Measurements from ENCODE around the gene SEC31A.
"Not testable (repeated sequence)": the region's sequence is repeated elsewhere in the genome, so short reads cannot be mapped to it uniquely, and the experiment has no call there.

The SEC31A gene

DNA sequence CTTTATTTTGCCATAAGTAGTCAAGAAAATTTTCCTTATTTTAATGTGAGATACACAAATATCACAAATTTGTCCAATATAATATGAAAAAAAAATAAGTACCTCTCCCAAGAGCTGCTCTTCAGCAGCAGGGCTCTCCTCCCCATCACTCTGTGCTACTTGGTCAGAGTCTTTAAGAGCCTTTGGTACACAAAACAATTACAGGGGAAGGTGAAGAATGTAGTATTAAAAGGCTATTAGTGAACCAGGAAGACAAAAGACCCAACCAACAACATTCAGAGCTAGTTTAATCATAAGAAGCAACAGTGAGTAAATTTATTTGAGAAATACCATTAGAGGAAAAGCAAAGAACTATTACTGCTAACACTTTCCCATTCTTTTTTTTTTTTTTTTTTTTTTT is 29.4 kb downstream of the SEC31A start:
- TF ChIP-seq CTCF (IDR thresholded peaks at IDR 0.05; ENCODE audit: low read depth, low read length): no peak
- H3K4me3 ChIP-seq (replicated peaks in 1 of 2; ENCODE audit: low read depth in 2 of 2, low read length in 2 of 2): no peak overlapping the region
- no peak for DNase-seq (ENCODE audit: low read depth in 2 of 2)

DNA sequence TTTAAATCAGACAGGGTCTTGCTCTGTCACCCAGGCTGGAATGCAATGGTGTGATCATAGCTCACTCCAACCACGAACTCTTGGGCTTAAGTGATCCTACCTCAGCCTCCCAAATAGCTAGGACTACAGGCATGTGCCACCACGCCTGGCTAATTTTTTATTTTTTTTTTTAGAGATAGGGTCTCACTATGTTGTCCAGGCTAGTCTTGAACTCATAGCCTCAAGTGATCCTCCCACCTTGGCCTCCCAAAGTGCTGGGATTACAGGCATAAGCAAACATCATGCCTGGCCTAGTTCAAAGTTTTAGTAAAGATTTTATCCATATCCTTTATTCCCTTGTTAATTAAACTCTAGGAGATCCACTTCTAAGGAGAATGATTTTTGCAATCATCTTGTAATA is 30.5 kb downstream of the SEC31A start:
- H3K4me3 ChIP-seq (replicated peaks in 1 of 2; ENCODE audit: low read depth in 2 of 2, low read length in 2 of 2); DNase-seq (ENCODE audit: low read depth in 2 of 2): not testable (repeated sequence)

DNA sequence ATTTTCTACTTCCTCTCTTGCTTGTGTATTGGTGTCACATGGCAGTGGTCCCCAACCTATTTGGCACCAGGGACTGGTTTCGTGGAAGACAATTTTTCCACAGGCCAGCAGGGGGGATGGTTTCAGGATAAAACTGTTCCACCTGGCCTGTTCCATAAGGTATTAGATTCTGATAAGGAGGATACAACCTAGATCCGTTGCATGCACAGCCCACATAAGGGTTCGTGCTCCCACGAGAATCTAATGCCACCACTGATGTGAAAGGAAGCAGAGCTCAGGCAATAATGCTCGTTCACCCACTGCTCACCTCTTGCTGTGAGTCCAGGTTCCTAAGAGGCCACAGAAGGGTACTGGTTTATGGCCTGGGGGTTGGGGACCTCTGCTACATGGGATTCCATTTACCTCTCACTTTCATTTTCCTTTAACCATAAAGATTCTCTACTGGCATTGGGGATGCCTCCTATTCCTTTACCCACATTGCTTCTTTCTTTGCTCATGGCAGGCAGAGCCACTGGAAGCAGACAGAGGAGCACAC is 38.1 kb downstream of the SEC31A start:
- no peak for TF ChIP-seq CTCF (IDR thresholded peaks at IDR 0.05; ENCODE audit: low read depth, low read length)
- H3K4me3 ChIP-seq (replicated peaks in 1 of 2; ENCODE audit: low read depth in 2 of 2, low read length in 2 of 2): no peak overlapping the region
- no peak for DNase-seq (ENCODE audit: low read depth in 2 of 2)

GRCh38 chr4:82851885-82852750 is 38.8 kb downstream of the SEC31A start:
- peak; percentile 52 for TF ChIP-seq CTCF (IDR thresholded peaks at IDR 0.05; ENCODE audit: low read depth, low read length)
- peak; percentile 61 for DNase-seq (ENCODE audit: low read depth in 2 of 2)
- H3K4me3 ChIP-seq (replicated peaks in 1 of 2; ENCODE audit: low read depth in 2 of 2, low read length in 2 of 2): no peak overlapping the region

DNA sequence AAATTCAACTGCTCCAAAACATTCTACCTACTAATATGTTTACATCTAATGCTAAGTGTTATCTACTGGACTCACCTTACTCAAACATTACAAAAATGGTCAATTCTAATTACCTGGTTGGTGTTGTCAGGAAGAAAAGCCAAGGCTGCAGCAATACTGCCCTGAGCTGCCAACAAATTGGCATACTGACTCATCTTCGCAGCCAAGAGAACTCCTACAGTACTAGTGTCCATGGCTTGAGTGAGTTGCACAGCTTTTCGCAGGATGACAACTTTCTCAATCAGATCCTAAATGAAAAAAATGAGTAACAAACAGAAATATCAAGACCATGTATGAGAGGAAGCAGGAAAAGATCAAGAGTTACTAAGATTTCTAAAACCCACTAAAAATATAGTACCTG is 39.6 kb downstream of the SEC31A start:
- TF ChIP-seq CTCF (IDR thresholded peaks at IDR 0.05; ENCODE audit: low read depth, low read length): no peak
- no peak overlapping the region for H3K4me3 ChIP-seq (replicated peaks in 1 of 2; ENCODE audit: low read depth in 2 of 2, low read length in 2 of 2)
- DNase-seq (ENCODE audit: low read depth in 2 of 2): no peak

DNA sequence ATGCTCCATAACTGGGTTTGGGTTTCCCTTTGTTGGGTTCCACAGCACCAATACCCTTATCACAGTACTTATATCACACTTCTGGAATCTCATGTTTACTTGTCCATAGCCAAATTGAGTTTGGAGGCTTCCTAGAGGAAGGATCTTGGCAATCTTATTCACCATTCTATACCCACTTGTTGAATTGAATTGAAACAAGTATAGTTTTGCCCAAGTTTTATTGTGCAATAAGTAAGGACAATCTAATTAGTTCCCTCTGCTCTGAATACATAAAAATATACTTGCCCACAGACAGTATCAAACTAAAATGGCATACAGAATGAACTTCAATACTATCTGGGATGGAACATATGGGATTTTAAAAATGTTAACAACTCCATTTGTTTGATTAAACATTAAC is 40.3 kb downstream of the SEC31A start:
- no peak for TF ChIP-seq CTCF (IDR thresholded peaks at IDR 0.05; ENCODE audit: low read depth, low read length)
- H3K4me3 ChIP-seq (replicated peaks in 1 of 2; ENCODE audit: low read depth in 2 of 2, low read length in 2 of 2): no peak overlapping the region
- no peak for DNase-seq (ENCODE audit: low read depth in 2 of 2)

DNA sequence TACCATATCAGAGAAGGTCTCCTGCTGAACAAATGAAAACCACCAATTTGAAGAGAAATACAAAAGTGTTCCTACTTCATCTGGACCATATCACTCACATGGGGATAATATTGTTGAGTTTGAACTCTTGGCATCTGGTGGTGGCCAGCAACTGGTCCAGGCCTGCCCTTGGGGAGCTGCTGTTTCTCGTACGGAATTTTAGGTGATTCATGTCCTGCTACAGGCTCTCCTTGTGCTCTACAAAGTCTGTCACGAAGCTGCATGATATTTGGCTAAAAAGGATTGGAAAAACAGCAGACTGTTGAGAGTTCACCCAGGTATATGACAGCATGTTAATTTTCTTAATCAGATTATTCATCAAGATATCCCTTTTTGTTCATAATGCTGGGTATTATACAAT is 42.2 kb downstream of the SEC31A start:
- H3K4me3 ChIP-seq (replicated peaks in 1 of 2; ENCODE audit: low read depth in 2 of 2, low read length in 2 of 2): no peak overlapping the region
- peak in 1 of 2 donors; percentile 22 for DNase-seq (ENCODE audit: low read depth in 2 of 2)
- no peak for TF ChIP-seq CTCF (IDR thresholded peaks at IDR 0.05; ENCODE audit: low read depth, low read length)

Data from cardiac fibroblast (primary cell).